Trophoblast cell (in vitro differentiated cells and primary cell): ENCODE data around the gene TAS2R39.

Experiments used
- DNase-seq, 2 donors: peaks; one replicate each; pipeline ENCODE4 v3.0.0-alpha.2; 2016
- H2AFZ ChIP-seq: 2 replicates; pipeline ENCODE4 v1.6.1; 2013; ENCODE audit warnings: low read length, moderate library complexity, mild to moderate bottlenecking; ENCODE audit not compliant: insufficient read depth, poor library complexity
- H2AK5ac ChIP-seq: 2 replicates; pipeline ENCODE4 v1.6.1; 2013; ENCODE audit warnings: mild to moderate bottlenecking, low read length
- H2BK120ac ChIP-seq: 2 replicates; pipeline ENCODE4 v1.6.1; 2013; ENCODE audit warnings: low read length, mild to moderate bottlenecking, moderate library complexity; ENCODE audit not compliant: insufficient read depth, poor library complexity
- H2BK12ac ChIP-seq: 2 replicates; pipeline ENCODE4 v1.6.1; 2013; ENCODE audit warnings: mild to moderate bottlenecking, low read length, moderate library complexity
- H2BK5ac ChIP-seq: 2 replicates; pipeline ENCODE4 v1.6.1; 2013; ENCODE audit warnings: low read length, low read depth, moderate library complexity, mild to moderate bottlenecking; ENCODE audit not compliant: poor library complexity
- H3K14ac ChIP-seq: 2 replicates; pipeline ENCODE4 v1.6.1; 2013; ENCODE audit warnings: mild to moderate bottlenecking, low read length
- H3K18ac ChIP-seq: 2 replicates; pipeline ENCODE4 v1.6.1; 2013; ENCODE audit warnings: mild to moderate bottlenecking, low read length
- H3K23ac ChIP-seq: 2 replicates; pipeline ENCODE4 v1.6.1; 2013; ENCODE audit warnings: low read length
- H3K27ac ChIP-seq: 2 replicates; pipeline ENCODE4 v1.5.1; 2013; ENCODE audit warnings: low read depth, mild to moderate bottlenecking, inconsistent platforms, low read length, moderate library complexity
- H3K27me3 ChIP-seq: 2 replicates; pipeline ENCODE4 v1.6.1; 2013; ENCODE audit warnings: inconsistent platforms, mild to moderate bottlenecking, low read length, moderate library complexity; ENCODE audit not compliant: insufficient read depth
- H3K36me3 ChIP-seq, 2 experiments: 1 replicate in 1 of 2; 2 replicates in 1 of 2; pipeline ENCODE4 v1.6.1; 2013; ENCODE audit warnings: low read length in 2 of 2, mild to moderate bottlenecking in 2 of 2, moderate library complexity in 1 of 2; ENCODE audit not compliant: insufficient read depth in 2 of 2, control insufficient read depth in 1 of 2
- H3K4ac ChIP-seq: 2 replicates; pipeline ENCODE4 v1.6.1; 2013; ENCODE audit warnings: low read depth, mild to moderate bottlenecking, low read length, moderate library complexity
- H3K4me1 ChIP-seq, 2 experiments: 1 replicate in 1 of 2; 2 replicates in 1 of 2; pipeline ENCODE4 v1.6.1; 2013; ENCODE audit warnings: low read length in 2 of 2, mild to moderate bottlenecking in 2 of 2, moderate library complexity in 1 of 2; ENCODE audit not compliant: insufficient read depth in 2 of 2, control insufficient read depth in 1 of 2
- H3K4me2 ChIP-seq: 2 replicates; pipeline ENCODE4 v1.6.1; 2013; ENCODE audit warnings: inconsistent platforms, mild to moderate bottlenecking, low read length, moderate library complexity
- H3K4me3 ChIP-seq: 2 replicates; pipeline ENCODE4 v1.5.1; 2013; ENCODE audit warnings: mild to moderate bottlenecking, low read depth, low read length, inconsistent platforms
- H3K79me1 ChIP-seq: one replicate; pipeline ENCODE4 v1.6.1; 2013; ENCODE audit warnings: low read length
- H3K79me2 ChIP-seq: 2 replicates; pipeline ENCODE4 v1.6.1; 2013; ENCODE audit warnings: low read length, mild to moderate bottlenecking; ENCODE audit not compliant: control insufficient read depth, insufficient read depth, poor library complexity
- H3K9ac ChIP-seq: 2 replicates; pipeline ENCODE4 v1.6.1; 2013; ENCODE audit warnings: mild to moderate bottlenecking, low read length
- H3K9me3 ChIP-seq: 2 replicates; pipeline ENCODE4 v1.6.1; 2013; ENCODE audit warnings: low read depth, mild to moderate bottlenecking, control low read depth, inconsistent platforms, low read length; ENCODE audit not compliant: insufficient read depth
- H4K12ac ChIP-seq: 2 replicates; pipeline ENCODE4 v1.6.1; 2013; ENCODE audit warnings: low read depth, mild to moderate bottlenecking, low read length, moderate library complexity
- H4K8ac ChIP-seq: 2 replicates; pipeline ENCODE4 v1.6.1; 2013; ENCODE audit warnings: low read depth, mild to moderate bottlenecking, low read length, moderate library complexity
- H4K91ac ChIP-seq: one replicate; pipeline ENCODE4 v1.6.1; 2013; ENCODE audit warnings: low read depth, mild to moderate bottlenecking, low read length, moderate library complexity
- WGBS: extraction: QIAGEN DNeasy Blood & Tissue Kit; methylation state at CpG from one replicate; pipeline ENCODE4 v1.1.7; 2013; ENCODE audit warnings: missing lambda C conversion rate; ENCODE audit not compliant: insufficient read length, insufficient coverage; ENCODE audit errors: extremely low coverage; 5-methylcytosine and 5-hydroxymethylcytosine counted together

TAS2R39 gene

DNA sequence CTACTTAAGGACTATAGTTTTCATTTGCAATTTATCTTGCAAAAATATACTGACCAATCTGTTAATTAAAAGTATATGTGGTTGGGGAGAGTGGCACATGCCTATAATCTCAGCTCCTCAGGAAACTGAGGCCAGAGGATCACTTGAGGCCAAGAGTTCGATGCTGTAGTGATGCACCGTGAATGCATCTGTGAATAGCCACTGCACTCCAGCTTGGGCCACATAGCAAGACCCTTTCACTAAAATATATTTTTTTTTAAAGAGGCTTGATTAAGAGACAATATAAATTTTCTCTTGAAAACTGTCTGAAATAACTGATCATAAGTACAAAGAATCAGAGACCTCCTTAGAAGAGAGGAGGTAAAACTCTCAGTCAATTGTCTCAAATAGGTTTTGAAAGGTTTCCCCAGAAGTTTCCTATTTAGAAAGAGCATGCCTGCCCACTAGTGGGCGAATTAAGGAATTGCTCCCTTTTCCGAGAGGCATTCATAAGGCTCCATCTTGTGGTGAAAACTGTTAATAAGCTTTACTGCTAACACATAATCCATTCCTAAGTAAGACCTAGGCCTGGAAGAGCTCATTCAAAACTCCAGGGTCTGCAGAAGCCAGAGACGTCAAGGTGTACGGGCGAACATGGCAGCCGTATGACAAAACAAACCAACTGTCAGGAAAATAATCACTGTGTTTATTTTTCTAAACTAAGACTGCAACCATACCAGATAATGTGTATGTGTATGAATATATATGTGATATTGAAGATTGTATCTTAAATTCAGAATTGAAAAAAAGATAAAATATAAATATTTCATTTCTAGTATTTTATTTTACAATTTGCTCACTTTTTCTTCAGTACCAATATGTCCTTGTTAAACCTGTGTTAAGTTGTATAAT is 31.8 kb downstream of the TAS2R39 start:
- Histone ChIP-seq H2AK5ac (no peak overlapping the region), H3K14ac (no peak overlapping the region), H4K12ac (no peak overlapping the region), H3K4me1 (peaks cover 4 to 6% of the 10 kb centered on the region in 2 experiments), H3K9me3 (no peaks in the 10 kb centered on the region), H2BK5ac (no peak overlapping the region), H2BK120ac (no peak overlapping the region), H3K36me3 (no peaks in the 10 kb centered on the region), H4K8ac (no peak overlapping the region), H3K4me3 (no peak overlapping the region), H3K4ac (no peak overlapping the region), H3K9ac (no peak overlapping the region), H3K18ac (no peak overlapping the region), H3K79me1 (peaks cover 6% of the 10 kb centered on the region), H3K27ac (no peak overlapping the region), H3K4me2 (no peak overlapping the region), H2BK12ac (no peak overlapping the region), H3K79me2 (no peaks in the 10 kb centered on the region), H2AFZ (no peak overlapping the region), H3K27me3 (no peaks in the 10 kb centered on the region), H4K91ac (no peak overlapping the region), H3K23ac (no peak overlapping the region)
- no CpG with 5 or more reads among the region's 8 CpGs for WGBS
- DNase-seq, result peak; percentile 57 to 98

DNA sequence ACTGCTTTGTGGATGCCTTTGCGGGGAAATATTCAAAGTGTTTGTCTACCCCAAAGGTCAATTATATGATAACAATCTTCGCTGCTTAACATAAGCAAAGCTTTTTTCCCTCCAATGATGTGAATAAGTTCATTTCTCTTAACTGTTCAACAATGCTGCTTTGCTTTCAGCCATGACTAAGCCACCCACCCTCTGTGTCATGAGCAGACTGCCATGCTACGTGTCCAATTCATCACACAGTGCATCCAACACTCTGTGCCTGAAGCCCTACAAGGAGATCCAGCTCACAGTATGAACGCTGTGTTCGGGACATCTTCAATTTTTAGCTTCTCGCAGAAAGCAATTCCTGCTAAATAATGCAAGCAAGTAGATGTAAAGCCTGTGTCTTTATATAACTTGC is 32.9 kb downstream of the TAS2R39 start:
- Histone ChIP-seq H3K27ac (no peak overlapping the region), H2BK12ac (no peak overlapping the region), H3K4me1 (peaks cover 0 to 2% of the 10 kb centered on the region in 2 experiments), H3K9ac (no peak overlapping the region), H3K4me2 (no peak overlapping the region), H3K23ac (no peak overlapping the region), H3K18ac (no peak overlapping the region), H2AFZ (no peak overlapping the region), H3K4me3 (no peak overlapping the region), H3K79me1 (no peaks in the 10 kb centered on the region), H4K12ac (no peak overlapping the region), H2BK120ac (no peak overlapping the region), H3K9me3 (no peaks in the 10 kb centered on the region), H4K91ac (no peak overlapping the region), H3K4ac (no peak overlapping the region), H4K8ac (no peak overlapping the region), H2BK5ac (no peak overlapping the region), H3K79me2 (no peaks in the 10 kb centered on the region), H2AK5ac (no peak overlapping the region), H3K14ac (no peak overlapping the region), H3K27me3 (no peaks in the 10 kb centered on the region), H3K36me3 (no peaks in the 10 kb centered on the region)
- DNase-seq, result peak; percentile 17 to 39
- no CpG with 5 or more reads among the region's 6 CpGs for WGBS

GRCh38 chr7:143216686-143217085 is 33.5 kb downstream of the TAS2R39 start:
- H2BK12ac ChIP-seq, result no peak overlapping the region
- DNase-seq, result no peak
- no peak overlapping the region for H3K9ac ChIP-seq
- H3K4me3 ChIP-seq, result no peak overlapping the region
- H3K36me3 ChIP-seq, result no peaks in the 10 kb centered on the region
- no peaks in the 10 kb centered on the region for H3K27me3 ChIP-seq
- no peak overlapping the region for H3K4me2 ChIP-seq
- no CpG with 5 or more reads among the region's 2 CpGs for WGBS
- no peaks in the 10 kb centered on the region for H3K79me1 ChIP-seq
- H2BK5ac ChIP-seq, result no peak overlapping the region
- H3K14ac ChIP-seq, result no peak overlapping the region
- H4K8ac ChIP-seq, result no peak overlapping the region
- H4K12ac ChIP-seq, result no peak overlapping the region
- H3K18ac ChIP-seq, result no peak overlapping the region
- H3K4me1 ChIP-seq, result peaks cover 0 to 2% of the 10 kb centered on the region in 2 experiments
- no peak overlapping the region for H3K4ac ChIP-seq
- no peaks in the 10 kb centered on the region for H3K9me3 ChIP-seq
- H4K91ac ChIP-seq, result no peak overlapping the region
- H3K23ac ChIP-seq, result no peak overlapping the region
- H3K79me2 ChIP-seq, result no peaks in the 10 kb centered on the region
- no peak overlapping the region for H2BK120ac ChIP-seq
- H2AFZ ChIP-seq, result no peak overlapping the region
- no peak overlapping the region for H3K27ac ChIP-seq
- no peak overlapping the region for H2AK5ac ChIP-seq

DNA sequence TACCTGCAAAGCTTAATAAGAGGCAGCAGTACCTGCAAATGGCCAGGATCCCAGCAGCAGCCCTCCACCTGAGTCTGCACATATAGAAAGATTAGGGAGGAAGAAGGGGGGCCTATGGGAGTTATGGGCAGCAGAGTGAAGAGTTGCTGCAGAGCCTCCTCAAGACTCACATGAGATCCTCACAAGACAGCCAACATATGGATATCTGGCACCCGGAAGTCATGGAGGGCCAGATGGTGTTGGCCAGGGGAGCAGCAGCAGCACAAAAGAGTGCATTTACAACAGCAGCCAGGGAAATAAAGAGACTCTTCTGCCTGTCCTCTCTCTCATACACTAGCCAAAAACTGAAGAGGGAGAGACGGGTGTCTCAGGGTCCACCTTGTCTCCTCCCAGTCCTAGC is 34.6 kb downstream of the TAS2R39 start:
- Histone ChIP-seq H3K14ac (no peak overlapping the region), H4K12ac (no peak overlapping the region), H2BK12ac (no peak overlapping the region), H3K79me2 (no peaks in the 10 kb centered on the region), H3K4ac (no peak overlapping the region), H4K91ac (no peak overlapping the region), H3K27me3 (no peaks in the 10 kb centered on the region), H3K9me3 (no peaks in the 10 kb centered on the region), H2AFZ (no peak overlapping the region), H4K8ac (no peak overlapping the region), H3K79me1 (no peaks in the 10 kb centered on the region), H2AK5ac (no peak overlapping the region), H3K23ac (no peak overlapping the region), H3K4me3 (no peak overlapping the region), H3K36me3 (no peaks in the 10 kb centered on the region), H3K9ac (no peak overlapping the region), H3K18ac (no peak overlapping the region), H3K4me2 (no peak overlapping the region), H2BK5ac (no peak overlapping the region), H3K4me1 (peaks cover 0 to 2% of the 10 kb centered on the region in 2 experiments), H3K27ac (no peak overlapping the region), H2BK120ac (no peak overlapping the region)
- DNase-seq, result no peak
- no CpG with 5 or more reads among the region's 2 CpGs for WGBS
